GM23338 (cell line): ENCODE data around the gene DNAJC12. TPM values are rescaled to one million over a fixed set of nuclear protein-coding genes. Genes with fewer than 3 reads are reported as not detected.
A peak's percentile ranks its signal among the peaks of the same experiment; 100 is the strongest.
"Not testable (repeated sequence)": the region's sequence is repeated elsewhere in the genome, so short reads cannot be mapped to it uniquely, and the experiment has no call there.

ENCODE experiments used
- ATAC-seq: fragments of 200-7000 bp; cut with Tn5 transposase; 3 replicates; pipeline ENCODE4 v1.9.1; 2020
- DNase-seq: peaks from one replicate; pipeline ENCODE4 v3.0.0-alpha.2; 2015; ENCODE audit warnings: low spot score
- H2AFZ ChIP-seq: fragments of 200-600 bp; sonication (generic); 2 replicates; pipeline ENCODE4 v1.8.0; 2016; ENCODE audit warnings: antibody characterized with exemption, mild to moderate bottlenecking, moderate library complexity
- H3F3A ChIP-seq: fragments of 200-600 bp; sonication (generic); replicated peaks from 2 replicates; pipeline ENCODE4 v1.8.0; 2017; ENCODE audit warnings: antibody characterized with exemption, mixed run types, low read depth
- H3K27ac ChIP-seq: fragments of 200-600 bp; sonication (generic); 2 replicates; pipeline ENCODE4 v1.6.1; 2016; ENCODE audit warnings: low read depth
- H3K27me3 ChIP-seq: fragments of 200-600 bp; sonication (generic); 2 replicates; pipeline ENCODE4 v1.8.0; 2016; ENCODE audit warnings: mild to moderate bottlenecking, mixed run types, moderate library complexity; ENCODE audit not compliant: insufficient read depth
- H3K36me3 ChIP-seq: fragments of 200-600 bp; sonication (generic); 2 replicates; pipeline ENCODE4 v1.8.0; 2016; ENCODE audit warnings: mild to moderate bottlenecking; ENCODE audit not compliant: insufficient read depth
- H3K4me1 ChIP-seq: fragments of 200-600 bp; sonication (generic); 2 replicates; pipeline ENCODE4 v1.8.0; 2016; ENCODE audit warnings: mild to moderate bottlenecking, moderate library complexity; ENCODE audit not compliant: insufficient read depth
- H3K4me2 ChIP-seq: fragments of 200-600 bp; sonication (generic); 2 replicates; pipeline ENCODE4 v1.7.1; 2017; ENCODE audit warnings: mixed run types
- H3K4me3 ChIP-seq: fragments of 200-600 bp; sonication (generic); 2 replicates; pipeline ENCODE4 v1.6.1; 2016; ENCODE audit warnings: mixed run types
- H3K79me2 ChIP-seq: fragments of 200-600 bp; sonication (generic); replicated peaks from 2 replicates; pipeline ENCODE4 v1.8.0; 2017; ENCODE audit warnings: mild to moderate bottlenecking; ENCODE audit not compliant: insufficient read depth
- H3K9me2 ChIP-seq: fragments of 200-600 bp; sonication (generic); 2 replicates; pipeline ENCODE4 v1.8.0; 2017; ENCODE audit not compliant: insufficient read depth
- H4K20me1 ChIP-seq: fragments of 200-600 bp; sonication (generic); replicated peaks from 2 replicates; pipeline ENCODE4 v1.8.0; 2017; ENCODE audit warnings: mild to moderate bottlenecking; ENCODE audit not compliant: insufficient read depth
- H3K27ac Mint-ChIP-seq: 2 replicates; pipeline ENCODE4 v1.8.0; 2020; ENCODE audit warnings: inconsistent platforms, mild to moderate bottlenecking, moderate library complexity, mixed read lengths
- H3K27me3 Mint-ChIP-seq: 3 replicates; pipeline ENCODE4 v1.8.0; 2022; ENCODE audit warnings: low read depth, mild to moderate bottlenecking, moderate library complexity, mixed read lengths, inconsistent platforms; ENCODE audit not compliant: insufficient read depth, poor library complexity
- H3K36me3 Mint-ChIP-seq: 3 replicates; pipeline ENCODE4 v1.8.0; 2021; ENCODE audit warnings: low read depth, mild to moderate bottlenecking, inconsistent platforms, moderate library complexity, mixed read lengths
- H3K4me1 Mint-ChIP-seq: 3 replicates; pipeline ENCODE4 v1.8.0; 2020; ENCODE audit warnings: mild to moderate bottlenecking, inconsistent platforms, mixed read lengths
- H3K4me3 Mint-ChIP-seq: 3 replicates; pipeline ENCODE4 v1.8.0; 2021; ENCODE audit warnings: moderate library complexity, mild to moderate bottlenecking, inconsistent platforms, mixed read lengths
- H3K9me3 Mint-ChIP-seq: 3 replicates; pipeline ENCODE4 v1.8.0; 2020; ENCODE audit warnings: moderate library complexity, mild to moderate bottlenecking, inconsistent platforms, mixed read lengths
- EZH2 ChIP-seq: fragments of 200-600 bp; sonication (generic); IDR thresholded peaks from one replicate; pipeline ENCODE4 v1.8.0; 2017; ENCODE audit warnings: antibody characterized with exemption, mild to moderate bottlenecking, low read depth; ENCODE audit not compliant: unreplicated experiment
- EZH2phosphoT487 ChIP-seq: fragments of 200-600 bp; sonication (generic); IDR thresholded peaks from one replicate; pipeline ENCODE4 v1.8.1; 2018; ENCODE audit warnings: antibody characterized with exemption; ENCODE audit not compliant: unreplicated experiment
- JUNB ChIP-seq: IDR thresholded peaks from one replicate; pipeline ENCODE4 v1.6.1; 2016; ENCODE audit warnings: antibody characterized with exemption; ENCODE audit not compliant: unreplicated experiment
- NANOG ChIP-seq: IDR thresholded peaks from 2 replicates; pipeline ENCODE4 v1.6.1; 2016; ENCODE audit warnings: antibody characterized with exemption, borderline replicate concordance
- POLR2AphosphoS5 ChIP-seq: IDR thresholded peaks from 2 replicates; pipeline ENCODE4 v1.6.1; 2016; ENCODE audit warnings: antibody characterized with exemption, low read depth
- STAT1 ChIP-seq: IDR thresholded peaks from one replicate; pipeline ENCODE4 v1.6.1; 2016; ENCODE audit warnings: antibody characterized with exemption; ENCODE audit not compliant: unreplicated experiment
- ZNF114 ChIP-seq: fragments of 250-450 bp; sonication (Bioruptor Pico); IDR thresholded peaks from 2 replicates; pipeline ENCODE4 v1.5.0; 2020; ENCODE audit warnings: mild to moderate bottlenecking, moderate library complexity
- ZNF331 ChIP-seq: fragments of 250-450 bp; sonication (Bioruptor Pico); IDR thresholded peaks from 2 replicates; pipeline ENCODE4 v1.5.0; 2020; ENCODE audit warnings: low read depth, mild to moderate bottlenecking, moderate library complexity
- polyA plus RNA-seq: library from polyadenylated mRNA; unstranded; fragments of >200 nt; fragmentation: Nextera tagmentation; extraction: Ambion mirVana; gene quantifications from 2 replicates; pipeline ENCODE4 v1.2.1, GENCODE V29; 2016
- total RNA-seq: library from RNA; depleted of rRNA; stranded (reverse); fragments of >200 nt; shearing (Covaris generic); gene quantifications from 2 replicates; pipeline ENCODE4 v1.2.3, GENCODE V29; 2014
- TF ChIP-seq, protein P1 (sequence below): fragments of 250-450 bp; sonication (Bioruptor Pico); IDR thresholded peaks from 2 replicates; pipeline ENCODE4 v1.5.0; 2020; ENCODE audit warnings: mild to moderate bottlenecking, moderate library complexity
- TF ChIP-seq, protein P2 (sequence below): IDR thresholded peaks from 2 replicates; pipeline ENCODE4 v1.6.1; 2016; ENCODE audit warnings: antibody characterized with exemption
- TF ChIP-seq, protein P3 (sequence below): IDR thresholded peaks from one replicate; pipeline ENCODE4 v1.6.1; 2018; ENCODE audit warnings: antibody characterized with exemption; ENCODE audit not compliant: unreplicated experiment

The DNAJC12 gene
- total and polyA plus RNA-seq, 2 experiments from 2014 or later, result 2.2 to 4.5 TPM

DNA sequence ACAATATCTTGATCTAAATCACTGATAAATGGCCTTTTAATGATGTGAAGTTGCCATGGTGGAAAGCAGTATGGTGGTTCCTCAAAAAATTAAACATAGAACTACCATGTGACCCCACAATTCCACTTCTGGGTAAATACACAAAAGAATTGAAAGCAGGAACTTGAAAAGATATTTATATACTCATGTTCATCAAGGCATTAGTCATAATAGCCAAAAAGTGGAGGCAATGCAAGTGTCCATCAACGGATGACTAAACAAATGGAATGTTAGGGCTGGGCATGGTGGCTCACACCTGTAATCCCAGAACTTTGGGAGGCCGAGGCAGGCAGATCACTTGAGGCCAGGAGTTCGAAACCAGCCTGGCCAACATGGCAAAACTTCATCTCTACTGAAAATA, 2.0 kb upstream of the DNAJC12 start (continued):
- TF ChIP-seq ZNF331, result no peak
- no peak for TF ChIP-seq POLR2AphosphoS5

DNA sequence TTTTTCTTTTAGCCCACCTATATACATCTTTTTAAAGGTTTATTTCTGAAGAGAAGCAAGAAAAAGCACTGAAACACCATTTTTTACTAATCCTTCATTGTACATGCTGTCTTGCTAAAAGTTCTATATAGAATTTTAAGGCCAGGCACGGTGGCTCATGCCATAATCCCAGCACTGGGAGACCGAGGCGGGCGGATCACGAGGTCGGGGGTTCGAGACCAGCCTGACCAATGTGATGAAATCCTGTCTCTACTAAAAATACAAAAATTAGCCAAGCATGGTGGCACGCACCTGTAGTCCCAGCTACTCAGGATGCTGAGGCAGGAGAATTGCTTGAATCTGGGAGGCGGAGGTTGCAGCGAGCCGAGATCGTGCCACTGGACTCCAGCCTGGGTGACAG, 1.5 kb upstream of the DNAJC12 start:
- not testable (repeated sequence) for H3K36me3 Mint-ChIP-seq, H3K27ac ChIP-seq, H3K4me1 ChIP-seq, H3K79me2 ChIP-seq, H3K4me2 ChIP-seq, H3K4me3 ChIP-seq, H3F3A ChIP-seq, H3K27me3 Mint-ChIP-seq, H3K4me3 Mint-ChIP-seq, H4K20me1 ChIP-seq, ATAC-seq, H3K9me2 ChIP-seq, H3K27me3 ChIP-seq, H3K36me3 ChIP-seq, H3K27ac Mint-ChIP-seq, H3K4me1 Mint-ChIP-seq, DNase-seq
- peaks cover 20% of the 10 kb centered on the region for H3K9me3 Mint-ChIP-seq
- H2AFZ ChIP-seq, result 0 out of 2 replicates have a peak overlapping the region, but pooled peaks have one; percentile 50

DNA sequence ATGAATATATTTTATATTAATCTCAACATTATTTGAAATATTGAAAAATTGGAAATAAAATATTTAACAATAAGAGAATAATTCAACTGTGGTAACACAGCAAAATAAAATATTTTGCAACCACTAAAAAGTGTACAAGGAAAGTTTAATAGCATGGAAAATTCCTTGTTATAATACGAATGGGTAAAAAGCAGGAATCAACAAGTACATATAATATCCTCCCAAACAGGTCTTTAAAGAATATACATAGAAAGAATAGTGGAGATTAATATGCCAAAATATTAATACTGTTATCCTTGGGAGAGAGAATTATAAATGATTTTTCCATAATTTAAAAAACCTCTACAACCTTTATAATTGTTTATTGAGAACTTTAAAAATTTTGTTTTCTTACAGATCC, 1.0 kb downstream of the DNAJC12 start:
- Mint-ChIP-seq H3K4me3 (no peak overlapping the region), H3K27me3 (peaks cover 4% of the 10 kb centered on the region), H3K9me3 (peaks cover 11% of the 10 kb centered on the region), H3K4me1 (peaks cover 5% of the 10 kb centered on the region; the same call in 2 of the 3 replicates), H3K27ac (no peak overlapping the region), H3K36me3 (peaks cover 7% of the 10 kb centered on the region; the same call in 1 of the 3 replicates)
- no peaks in the 10 kb centered on the region for H3K9me2 ChIP-seq
- H3K79me2 ChIP-seq, result no peaks in the 10 kb centered on the region
- H3K4me2 ChIP-seq, result no peak overlapping the region
- no peaks in the 10 kb centered on the region; the same call in 1 of the 2 replicates for H3K4me1 ChIP-seq
- DNase-seq, result no peak
- no peaks in the 10 kb centered on the region for H3F3A ChIP-seq
- ATAC-seq, result no peak
- H3K36me3 ChIP-seq, result no peaks in the 10 kb centered on the region
- no peak overlapping the region for H3K27ac ChIP-seq
- no peak overlapping the region for H2AFZ ChIP-seq
- no peaks in the 10 kb centered on the region for H4K20me1 ChIP-seq
- no peak overlapping the region for H3K4me3 ChIP-seq
- no peaks in the 10 kb centered on the region for H3K27me3 ChIP-seq
- TF ChIP-seq, protein P1, sequence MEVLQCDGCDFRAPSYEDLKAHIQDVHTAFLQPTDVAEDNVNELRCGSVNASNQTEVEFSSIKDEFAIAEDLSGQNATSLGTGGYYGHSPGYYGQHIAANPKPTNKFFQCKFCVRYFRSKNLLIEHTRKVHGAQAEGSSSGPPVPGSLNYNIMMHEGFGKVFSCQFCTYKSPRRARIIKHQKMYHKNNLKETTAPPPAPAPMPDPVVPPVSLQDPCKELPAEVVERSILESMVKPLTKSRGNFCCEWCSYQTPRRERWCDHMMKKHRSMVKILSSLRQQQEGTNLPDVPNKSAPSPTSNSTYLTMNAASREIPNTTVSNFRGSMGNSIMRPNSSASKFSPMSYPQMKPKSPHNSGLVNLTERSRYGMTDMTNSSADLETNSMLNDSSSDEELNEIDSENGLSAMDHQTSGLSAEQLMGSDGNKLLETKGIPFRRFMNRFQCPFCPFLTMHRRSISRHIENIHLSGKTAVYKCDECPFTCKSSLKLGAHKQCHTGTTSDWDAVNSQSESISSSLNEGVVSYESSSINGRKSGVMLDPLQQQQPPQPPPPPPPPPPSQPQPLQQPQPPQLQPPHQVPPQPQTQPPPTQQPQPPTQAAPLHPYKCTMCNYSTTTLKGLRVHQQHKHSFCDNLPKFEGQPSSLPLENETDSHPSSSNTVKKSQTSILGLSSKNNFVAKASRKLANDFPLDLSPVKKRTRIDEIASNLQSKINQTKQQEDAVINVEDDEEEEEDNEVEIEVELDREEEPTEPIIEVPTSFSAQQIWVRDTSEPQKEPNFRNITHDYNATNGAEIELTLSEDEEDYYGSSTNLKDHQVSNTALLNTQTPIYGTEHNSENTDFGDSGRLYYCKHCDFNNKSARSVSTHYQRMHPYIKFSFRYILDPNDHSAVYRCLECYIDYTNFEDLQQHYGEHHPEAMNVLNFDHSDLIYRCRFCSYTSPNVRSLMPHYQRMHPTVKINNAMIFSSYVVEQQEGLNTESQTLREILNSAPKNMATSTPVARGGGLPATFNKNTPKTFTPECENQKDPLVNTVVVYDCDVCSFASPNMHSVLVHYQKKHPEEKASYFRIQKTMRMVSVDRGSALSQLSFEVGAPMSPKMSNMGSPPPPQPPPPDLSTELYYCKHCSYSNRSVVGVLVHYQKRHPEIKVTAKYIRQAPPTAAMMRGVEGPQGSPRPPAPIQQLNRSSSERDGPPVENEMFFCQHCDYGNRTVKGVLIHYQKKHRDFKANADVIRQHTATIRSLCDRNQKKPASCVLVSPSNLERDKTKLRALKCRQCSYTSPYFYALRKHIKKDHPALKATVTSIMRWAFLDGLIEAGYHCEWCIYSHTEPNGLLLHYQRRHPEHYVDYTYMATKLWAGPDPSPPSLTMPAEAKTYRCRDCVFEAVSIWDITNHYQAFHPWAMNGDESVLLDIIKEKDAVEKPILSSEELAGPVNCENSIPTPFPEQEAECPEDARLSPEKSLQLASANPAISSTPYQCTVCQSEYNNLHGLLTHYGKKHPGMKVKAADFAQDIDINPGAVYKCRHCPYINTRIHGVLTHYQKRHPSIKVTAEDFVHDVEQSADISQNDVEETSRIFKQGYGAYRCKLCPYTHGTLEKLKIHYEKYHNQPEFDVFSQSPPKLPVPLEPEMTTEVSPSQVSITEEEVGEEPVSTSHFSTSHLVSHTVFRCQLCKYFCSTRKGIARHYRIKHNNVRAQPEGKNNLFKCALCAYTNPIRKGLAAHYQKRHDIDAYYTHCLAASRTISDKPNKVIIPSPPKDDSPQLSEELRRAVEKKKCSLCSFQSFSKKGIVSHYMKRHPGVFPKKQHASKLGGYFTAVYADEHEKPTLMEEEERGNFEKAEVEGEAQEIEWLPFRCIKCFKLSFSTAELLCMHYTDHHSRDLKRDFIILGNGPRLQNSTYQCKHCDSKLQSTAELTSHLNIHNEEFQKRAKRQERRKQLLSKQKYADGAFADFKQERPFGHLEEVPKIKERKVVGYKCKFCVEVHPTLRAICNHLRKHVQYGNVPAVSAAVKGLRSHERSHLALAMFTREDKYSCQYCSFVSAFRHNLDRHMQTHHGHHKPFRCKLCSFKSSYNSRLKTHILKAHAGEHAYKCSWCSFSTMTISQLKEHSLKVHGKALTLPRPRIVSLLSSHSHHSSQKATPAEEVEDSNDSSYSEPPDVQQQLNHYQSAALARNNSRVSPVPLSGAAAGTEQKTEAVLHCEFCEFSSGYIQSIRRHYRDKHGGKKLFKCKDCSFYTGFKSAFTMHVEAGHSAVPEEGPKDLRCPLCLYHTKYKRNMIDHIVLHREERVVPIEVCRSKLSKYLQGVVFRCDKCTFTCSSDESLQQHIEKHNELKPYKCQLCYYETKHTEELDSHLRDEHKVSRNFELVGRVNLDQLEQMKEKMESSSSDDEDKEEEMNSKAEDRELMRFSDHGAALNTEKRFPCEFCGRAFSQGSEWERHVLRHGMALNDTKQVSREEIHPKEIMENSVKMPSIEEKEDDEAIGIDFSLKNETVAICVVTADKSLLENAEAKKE (CRISPR knock-in tag), result no peak
- TF ChIP-seq, protein P2, sequence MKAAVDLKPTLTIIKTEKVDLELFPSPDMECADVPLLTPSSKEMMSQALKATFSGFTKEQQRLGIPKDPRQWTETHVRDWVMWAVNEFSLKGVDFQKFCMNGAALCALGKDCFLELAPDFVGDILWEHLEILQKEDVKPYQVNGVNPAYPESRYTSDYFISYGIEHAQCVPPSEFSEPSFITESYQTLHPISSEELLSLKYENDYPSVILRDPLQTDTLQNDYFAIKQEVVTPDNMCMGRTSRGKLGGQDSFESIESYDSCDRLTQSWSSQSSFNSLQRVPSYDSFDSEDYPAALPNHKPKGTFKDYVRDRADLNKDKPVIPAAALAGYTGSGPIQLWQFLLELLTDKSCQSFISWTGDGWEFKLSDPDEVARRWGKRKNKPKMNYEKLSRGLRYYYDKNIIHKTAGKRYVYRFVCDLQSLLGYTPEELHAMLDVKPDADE, result no peak
- TF ChIP-seq NANOG, result no peak
- TF ChIP-seq JUNB, result no peak
- no peak for TF ChIP-seq EZH2
- no peak for TF ChIP-seq EZH2phosphoT487
- TF ChIP-seq POLR2AphosphoS5, result no peak
- no peak for TF ChIP-seq STAT1
- no peak for TF ChIP-seq ZNF114
- TF ChIP-seq, protein P3, sequence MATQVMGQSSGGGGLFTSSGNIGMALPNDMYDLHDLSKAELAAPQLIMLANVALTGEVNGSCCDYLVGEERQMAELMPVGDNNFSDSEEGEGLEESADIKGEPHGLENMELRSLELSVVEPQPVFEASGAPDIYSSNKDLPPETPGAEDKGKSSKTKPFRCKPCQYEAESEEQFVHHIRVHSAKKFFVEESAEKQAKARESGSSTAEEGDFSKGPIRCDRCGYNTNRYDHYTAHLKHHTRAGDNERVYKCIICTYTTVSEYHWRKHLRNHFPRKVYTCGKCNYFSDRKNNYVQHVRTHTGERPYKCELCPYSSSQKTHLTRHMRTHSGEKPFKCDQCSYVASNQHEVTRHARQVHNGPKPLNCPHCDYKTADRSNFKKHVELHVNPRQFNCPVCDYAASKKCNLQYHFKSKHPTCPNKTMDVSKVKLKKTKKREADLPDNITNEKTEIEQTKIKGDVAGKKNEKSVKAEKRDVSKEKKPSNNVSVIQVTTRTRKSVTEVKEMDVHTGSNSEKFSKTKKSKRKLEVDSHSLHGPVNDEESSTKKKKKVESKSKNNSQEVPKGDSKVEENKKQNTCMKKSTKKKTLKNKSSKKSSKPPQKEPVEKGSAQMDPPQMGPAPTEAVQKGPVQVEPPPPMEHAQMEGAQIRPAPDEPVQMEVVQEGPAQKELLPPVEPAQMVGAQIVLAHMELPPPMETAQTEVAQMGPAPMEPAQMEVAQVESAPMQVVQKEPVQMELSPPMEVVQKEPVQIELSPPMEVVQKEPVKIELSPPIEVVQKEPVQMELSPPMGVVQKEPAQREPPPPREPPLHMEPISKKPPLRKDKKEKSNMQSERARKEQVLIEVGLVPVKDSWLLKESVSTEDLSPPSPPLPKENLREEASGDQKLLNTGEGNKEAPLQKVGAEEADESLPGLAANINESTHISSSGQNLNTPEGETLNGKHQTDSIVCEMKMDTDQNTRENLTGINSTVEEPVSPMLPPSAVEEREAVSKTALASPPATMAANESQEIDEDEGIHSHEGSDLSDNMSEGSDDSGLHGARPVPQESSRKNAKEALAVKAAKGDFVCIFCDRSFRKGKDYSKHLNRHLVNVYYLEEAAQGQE, result no peak
